ENCODE results near the gene PNKP. TPM values are rescaled to one million over a fixed set of nuclear protein-coding genes. Genes with fewer than 3 reads are reported as not detected.

PNKP gene
- total and polyA plus RNA-seq, 10 of the 15 experiments (the other 5 are each of a cell fraction or from before 2014, with no cell fraction given): 2.9 to 82.3 (median 33.2) TPM

DNA sequence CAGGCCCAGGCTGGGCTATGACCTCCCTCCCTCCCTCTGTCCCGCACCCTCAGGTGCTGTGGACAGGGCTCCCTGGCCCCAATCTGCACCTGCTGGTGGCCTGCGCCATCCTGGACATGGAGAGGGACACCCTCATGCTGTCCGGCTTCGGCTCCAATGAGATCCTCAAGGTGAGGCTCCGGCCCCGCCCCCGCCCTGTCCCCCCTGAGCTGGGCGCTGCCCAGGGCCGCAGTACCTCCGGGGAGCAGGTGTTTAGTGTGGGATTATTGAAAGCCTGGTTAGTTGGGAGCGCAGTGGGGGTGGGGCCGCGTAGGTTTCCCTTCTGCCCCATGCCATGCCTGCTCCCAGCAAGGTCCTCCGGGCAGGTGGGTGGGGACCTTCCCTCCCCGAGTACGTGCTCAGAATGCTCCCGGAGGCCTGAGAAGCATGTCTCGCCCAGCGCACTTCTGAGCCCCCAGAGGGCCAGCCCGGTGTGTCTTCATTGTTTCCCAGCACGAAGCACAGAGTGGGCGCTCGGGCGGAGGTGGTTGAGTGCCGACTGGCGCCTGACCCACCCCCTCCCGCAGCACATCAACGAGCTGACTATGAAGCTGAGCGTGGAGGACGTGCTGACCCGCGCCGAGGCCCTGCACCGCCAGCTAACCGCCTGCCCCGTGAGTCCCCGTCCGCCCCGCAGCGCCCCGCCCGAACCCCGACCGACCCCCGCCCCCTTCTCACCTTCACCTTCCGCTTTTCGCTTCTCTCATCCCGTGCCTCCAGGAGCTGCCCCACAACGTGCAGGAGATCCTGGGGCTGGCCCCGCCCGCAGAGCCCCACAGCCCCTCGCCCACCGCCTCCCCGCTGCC, 20.5 kb upstream of the PNKP start (continued):
- TF ChIP-seq CBX5 (IDR thresholded peaks at IDR 0.05; ENCODE audit: low read depth) (no peak), ZNF384 (IDR thresholded peaks at IDR 0.05; ENCODE audit: borderline replicate concordance, low read depth, low read length) (no peak), GABPA (IDR thresholded peaks at IDR 0.05; ENCODE audit: low read depth) (no peak), ZNF24 (IDR thresholded peaks at IDR 0.05) (no peak), CHD2 (IDR thresholded peaks at IDR 0.05; ENCODE audit: borderline replicate concordance, low read depth, low read length) (peak; percentile 28; the same call in 1 of the 2 replicates), CREM (IDR thresholded peaks at IDR 0.05; ENCODE audit: low read depth) (no peak), ZNF207 (IDR thresholded peaks at IDR 0.05; ENCODE audit: borderline replicate concordance) (no peak), SMAD5 (IDR thresholded peaks at IDR 0.05; ENCODE audit: low read depth) (no peak), DPF2 (IDR thresholded peaks at IDR 0.05) (peak; percentile 32; the same call in 1 of the 2 replicates), SP1 (IDR thresholded peaks at IDR 0.05; ENCODE audit: low read depth, low read length) (no peak), IKZF2 (IDR thresholded peaks at IDR 0.05) (no peak; a peak in 1 of 4 replicates), ZSCAN29 (IDR thresholded peaks at IDR 0.05) (no peak), ASH2L (IDR thresholded peaks at IDR 0.05; ENCODE audit: borderline replicate concordance, low read depth) (no peak), POLR2AphosphoS2 (IDR thresholded peaks at IDR 0.05; ENCODE audit: low read depth, low read length) (peak; percentile 78; the same call in 1 of the 2 replicates), RB1 (IDR thresholded peaks at IDR 0.05; ENCODE audit: borderline replicate concordance) (no peak), BRCA1 (IDR thresholded peaks at IDR 0.05; ENCODE audit: low read depth, low read length) (no peak), SMARCA5 (IDR thresholded peaks at IDR 0.05) (peak; percentile 16; the same call in 1 of the 2 replicates), MTA3 (IDR thresholded peaks at IDR 0.05; ENCODE audit: borderline replicate concordance, low read length) (no peak), LARP7 (IDR thresholded peaks at IDR 0.05) (no peak; the same call in 1 of the 2 replicates), ZZZ3 (IDR thresholded peaks at IDR 0.05; ENCODE audit: control insufficient read depth, insufficient read length, low read depth) (no peak), ZNF217 (IDR thresholded peaks at IDR 0.05) (no peak)
- TF ChIP-seq, protein P1, sequence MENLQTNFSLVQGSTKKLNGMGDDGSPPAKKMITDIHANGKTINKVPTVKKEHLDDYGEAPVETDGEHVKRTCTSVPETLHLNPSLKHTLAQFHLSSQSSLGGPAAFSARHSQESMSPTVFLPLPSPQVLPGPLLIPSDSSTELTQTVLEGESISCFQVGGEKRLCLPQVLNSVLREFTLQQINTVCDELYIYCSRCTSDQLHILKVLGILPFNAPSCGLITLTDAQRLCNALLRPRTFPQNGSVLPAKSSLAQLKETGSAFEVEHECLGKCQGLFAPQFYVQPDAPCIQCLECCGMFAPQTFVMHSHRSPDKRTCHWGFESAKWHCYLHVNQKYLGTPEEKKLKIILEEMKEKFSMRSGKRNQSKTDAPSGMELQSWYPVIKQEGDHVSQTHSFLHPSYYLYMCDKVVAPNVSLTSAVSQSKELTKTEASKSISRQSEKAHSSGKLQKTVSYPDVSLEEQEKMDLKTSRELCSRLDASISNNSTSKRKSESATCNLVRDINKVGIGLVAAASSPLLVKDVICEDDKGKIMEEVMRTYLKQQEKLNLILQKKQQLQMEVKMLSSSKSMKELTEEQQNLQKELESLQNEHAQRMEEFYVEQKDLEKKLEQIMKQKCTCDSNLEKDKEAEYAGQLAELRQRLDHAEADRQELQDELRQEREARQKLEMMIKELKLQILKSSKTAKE (IDR thresholded peaks at IDR 0.05; ENCODE audit: low read depth, poor library complexity, severe bottlenecking): no peak
- TF ChIP-seq, protein P2, sequence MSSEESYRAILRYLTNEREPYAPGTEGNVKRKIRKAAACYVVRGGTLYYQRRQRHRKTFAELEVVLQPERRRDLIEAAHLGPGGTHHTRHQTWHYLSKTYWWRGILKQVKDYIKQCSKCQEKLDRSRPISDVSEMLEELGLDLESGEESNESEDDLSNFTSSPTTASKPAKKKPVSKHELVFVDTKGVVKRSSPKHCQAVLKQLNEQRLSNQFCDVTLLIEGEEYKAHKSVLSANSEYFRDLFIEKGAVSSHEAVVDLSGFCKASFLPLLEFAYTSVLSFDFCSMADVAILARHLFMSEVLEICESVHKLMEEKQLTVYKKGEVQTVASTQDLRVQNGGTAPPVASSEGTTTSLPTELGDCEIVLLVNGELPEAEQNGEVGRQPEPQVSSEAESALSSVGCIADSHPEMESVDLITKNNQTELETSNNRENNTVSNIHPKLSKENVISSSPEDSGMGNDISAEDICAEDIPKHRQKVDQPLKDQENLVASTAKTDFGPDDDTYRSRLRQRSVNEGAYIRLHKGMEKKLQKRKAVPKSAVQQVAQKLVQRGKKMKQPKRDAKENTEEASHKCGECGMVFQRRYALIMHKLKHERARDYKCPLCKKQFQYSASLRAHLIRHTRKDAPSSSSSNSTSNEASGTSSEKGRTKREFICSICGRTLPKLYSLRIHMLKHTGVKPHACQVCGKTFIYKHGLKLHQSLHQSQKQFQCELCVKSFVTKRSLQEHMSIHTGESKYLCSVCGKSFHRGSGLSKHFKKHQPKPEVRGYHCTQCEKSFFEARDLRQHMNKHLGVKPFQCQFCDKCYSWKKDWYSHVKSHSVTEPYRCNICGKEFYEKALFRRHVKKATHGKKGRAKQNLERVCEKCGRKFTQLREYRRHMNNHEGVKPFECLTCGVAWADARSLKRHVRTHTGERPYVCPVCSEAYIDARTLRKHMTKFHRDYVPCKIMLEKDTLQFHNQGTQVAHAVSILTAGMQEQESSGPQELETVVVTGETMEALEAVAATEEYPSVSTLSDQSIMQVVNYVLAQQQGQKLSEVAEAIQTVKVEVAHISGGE (CRISPR knock-in tag; IDR thresholded peaks at IDR 0.05): 0 out of 2 replicates have a peak, but pooled peaks have one; percentile 13
- TF ChIP-seq, protein P3, sequence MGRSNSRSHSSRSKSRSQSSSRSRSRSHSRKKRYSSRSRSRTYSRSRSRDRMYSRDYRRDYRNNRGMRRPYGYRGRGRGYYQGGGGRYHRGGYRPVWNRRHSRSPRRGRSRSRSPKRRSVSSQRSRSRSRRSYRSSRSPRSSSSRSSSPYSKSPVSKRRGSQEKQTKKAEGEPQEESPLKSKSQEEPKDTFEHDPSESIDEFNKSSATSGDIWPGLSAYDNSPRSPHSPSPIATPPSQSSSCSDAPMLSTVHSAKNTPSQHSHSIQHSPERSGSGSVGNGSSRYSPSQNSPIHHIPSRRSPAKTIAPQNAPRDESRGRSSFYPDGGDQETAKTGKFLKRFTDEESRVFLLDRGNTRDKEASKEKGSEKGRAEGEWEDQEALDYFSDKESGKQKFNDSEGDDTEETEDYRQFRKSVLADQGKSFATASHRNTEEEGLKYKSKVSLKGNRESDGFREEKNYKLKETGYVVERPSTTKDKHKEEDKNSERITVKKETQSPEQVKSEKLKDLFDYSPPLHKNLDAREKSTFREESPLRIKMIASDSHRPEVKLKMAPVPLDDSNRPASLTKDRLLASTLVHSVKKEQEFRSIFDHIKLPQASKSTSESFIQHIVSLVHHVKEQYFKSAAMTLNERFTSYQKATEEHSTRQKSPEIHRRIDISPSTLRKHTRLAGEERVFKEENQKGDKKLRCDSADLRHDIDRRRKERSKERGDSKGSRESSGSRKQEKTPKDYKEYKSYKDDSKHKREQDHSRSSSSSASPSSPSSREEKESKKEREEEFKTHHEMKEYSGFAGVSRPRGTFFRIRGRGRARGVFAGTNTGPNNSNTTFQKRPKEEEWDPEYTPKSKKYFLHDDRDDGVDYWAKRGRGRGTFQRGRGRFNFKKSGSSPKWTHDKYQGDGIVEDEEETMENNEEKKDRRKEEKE (IDR thresholded peaks at IDR 0.05): no peak
